NCI-H2227 (cell line): ENCODE results near the gene KIAA0319L.
"Not testable (repeated sequence)": the region's sequence is repeated elsewhere in the genome, so short reads cannot be mapped to it uniquely, and the experiment has no call there.

Experiments
- DNase-seq: peaks from one replicate; lab custom pipeline; 2025; ENCODE audit not compliant: unreplicated experiment; lab: John Stamatoyannopoulos, UW

The KIAA0319L gene

GRCh38 chr1:35499231-35499630, 58.0 kb downstream of the KIAA0319L start:
- no peak for DNase-seq

- no peak for DNase-seq
These were observed 59.6 kb downstream of the KIAA0319L start for GRCh38 chr1:35497571-35497970.

- no peak for DNase-seq
These were observed 67.0 kb downstream of the KIAA0319L start for GRCh38 chr1:35490250-35490649.

GRCh38 chr1:35488336-35488735, 68.9 kb downstream of the KIAA0319L start:
- DNase-seq, result no peak

GRCh38 chr1:35486858-35487408, 70.3 kb downstream of the KIAA0319L start:
- no peak for DNase-seq

GRCh38 chr1:35481229-35481628, 76.0 kb downstream of the KIAA0319L start:
- no peak for DNase-seq

GRCh38 chr1:35477870-35478269, 79.3 kb downstream of the KIAA0319L start:
- no peak for DNase-seq

GRCh38 chr1:35475856-35476674, 81.1 kb downstream of the KIAA0319L start:
- no peak for DNase-seq

- DNase-seq, result no peak
These were observed 81.8 kb downstream of the KIAA0319L start for GRCh38 chr1:35475356-35475755.

- DNase-seq, result not testable (repeated sequence)
These were observed 84.0 kb downstream of the KIAA0319L start for GRCh38 chr1:35473216-35473615.

- DNase-seq, result peak; percentile 85
These were observed 86.1 kb downstream of the KIAA0319L start for GRCh38 chr1:35470977-35471613.

- no peak for DNase-seq
These were observed 91.1 kb downstream of the KIAA0319L start for GRCh38 chr1:35466120-35466519.

- DNase-seq, result not testable (repeated sequence)
These were observed 93.5 kb downstream of the KIAA0319L start for GRCh38 chr1:35463749-35464148.

GRCh38 chr1:35463232-35463631, 94.0 kb downstream of the KIAA0319L start:
- DNase-seq, result no peak

- DNase-seq, result no peak
These were observed 95.1 kb downstream of the KIAA0319L start for GRCh38 chr1:35461966-35462651.

- DNase-seq, result no peak
These were observed 96.4 kb downstream of the KIAA0319L start for GRCh38 chr1:35460796-35461195.

- DNase-seq, result no peak
These were observed 102.6 kb downstream of the KIAA0319L start for GRCh38 chr1:35454616-35455015.

- DNase-seq, result no peak
These were observed 103.0 kb downstream of the KIAA0319L start for GRCh38 chr1:35454176-35454575.

- DNase-seq, result no peak
These were observed 104.2 kb downstream of the KIAA0319L start for GRCh38 chr1:35453031-35453430.

- no peak for DNase-seq
These were observed 105.0 kb downstream of the KIAA0319L start for GRCh38 chr1:35452106-35452774.

GRCh38 chr1:35451125-35451528, 106.1 kb downstream of the KIAA0319L start:
- DNase-seq, result peak; percentile 81
